SK-N-SH (cell line): ENCODE results near the gene DZIP1. TPM values are rescaled to one million over a fixed set of nuclear protein-coding genes. Genes with fewer than 3 reads are reported as not detected.

Experiments used
- CTCF ChIA-PET: fragments of 300-600, 350-600 bp; formaldehyde crosslinking; extraction: SDS; loops from one replicate; lab custom pipeline; 2021; lab: Yijun Ruan, JAX
- POLR2A ChIA-PET: fragments of 350-600 bp; sonication (Branson Sonifier 250); formaldehyde crosslinking; extraction: SDS; loops from one replicate; lab custom pipeline; 2020; ENCODE audit warnings: antibody characterized with exemption, inconsistent platforms; lab: Yijun Ruan, JAX
- DNase-seq: peaks from one replicate; pipeline ENCODE4 v3.0.0; 2012
- H2AFZ ChIP-seq: fragments of 200-600 bp; sonication (generic); 2 replicates; pipeline ENCODE4 v1.8.1; 2016; ENCODE audit warnings: antibody characterized with exemption, mild to moderate bottlenecking, low read depth
- H3F3A ChIP-seq: fragments of 200-600 bp; sonication (generic); replicated peaks from 2 replicates; pipeline ENCODE3; 2016; ENCODE audit warnings: antibody characterized with exemption, mild to moderate bottlenecking; ENCODE audit not compliant: insufficient read depth
- H3K27ac ChIP-seq, 2 experiments: fragments of 200-500 bp in 1 of 2; fragments of 200-600 bp in 1 of 2; sonication (Bioruptor generic) in 1 of 2; sonication (generic), shearing (Covaris generic) in 1 of 2; 2 replicates each; pipeline versions ENCODE4 v1.5.1 to v1.6.1; 2014 to 2016; ENCODE audit warnings: low read depth in 2 of 2, inconsistent platforms in 1 of 2, low read length in 1 of 2, mild to moderate bottlenecking in 1 of 2, mixed read lengths in 1 of 2
- H3K27me3 ChIP-seq: fragments of 200-600 bp; sonication (generic), shearing (Covaris generic); 2 replicates; pipeline ENCODE4 v1.6.1; 2016; ENCODE audit warnings: mixed run types; ENCODE audit not compliant: insufficient read depth
- H3K36me3 ChIP-seq, 2 experiments: fragments of 200-500 bp in 1 of 2; fragments of 200-600 bp in 1 of 2; sonication (Bioruptor generic) in 1 of 2; sonication (generic) in 1 of 2; replicated peaks in 1 of 2; 2 replicates each; pipeline versions ENCODE3 to v1.5.1; 2014 to 2016; ENCODE audit warnings: low read length in 1 of 2, mild to moderate bottlenecking in 1 of 2; ENCODE audit not compliant: insufficient read depth in 2 of 2, control insufficient read depth in 1 of 2
- H3K4me1 ChIP-seq, 2 experiments: fragments of 200-500 bp in 1 of 2; fragments of 200-600 bp in 1 of 2; sonication (Bioruptor generic) in 1 of 2; sonication (generic), shearing (Covaris generic) in 1 of 2; 2 replicates each; pipeline versions ENCODE4 v1.5.1 to v1.6.1; 2014 to 2016; ENCODE audit warnings: low read depth in 1 of 2, low read length in 1 of 2, mixed run types in 1 of 2; ENCODE audit not compliant: insufficient read depth in 2 of 2, control insufficient read depth in 1 of 2
- H3K4me2 ChIP-seq: fragments of 200-600 bp; sonication (generic), shearing (Covaris generic); 2 replicates; pipeline ENCODE4 v1.6.1; 2017; ENCODE audit warnings: mixed run types
- H3K4me3 ChIP-seq, 2 experiments: fragments of 200-500 bp in 1 of 2; fragments of 200-600 bp in 1 of 2; sonication (Bioruptor generic) in 1 of 2; sonication (generic), shearing (Covaris generic) in 1 of 2; 2 replicates each; pipeline versions ENCODE4 v1.5.1 to v1.8.1; 2014 to 2016; ENCODE audit warnings: low read depth in 2 of 2, inconsistent platforms in 1 of 2, low read length in 1 of 2, mild to moderate bottlenecking in 1 of 2, mixed read lengths in 1 of 2, moderate library complexity in 1 of 2
- H3K79me2 ChIP-seq: fragments of 200-600 bp; sonication (generic); 2 replicates; pipeline ENCODE4 v1.8.1; 2017; ENCODE audit warnings: mild to moderate bottlenecking; ENCODE audit not compliant: insufficient read depth
- H3K9ac ChIP-seq: fragments of 200-600 bp; sonication (generic); 2 replicates; pipeline ENCODE4 v1.6.1; 2017; ENCODE audit warnings: mixed run types
- H3K9me2 ChIP-seq: fragments of 200-600 bp; sonication (generic); 2 replicates; pipeline ENCODE4 v1.6.1; 2017; ENCODE audit warnings: mixed run types
- H3K9me3 ChIP-seq: fragments of 200-600 bp; sonication (generic); 2 replicates; pipeline ENCODE4 v1.6.1; 2017; ENCODE audit warnings: mixed run types, mild to moderate bottlenecking, moderate library complexity
- H4K20me1 ChIP-seq: fragments of 200-600 bp; sonication (generic); 2 replicates; pipeline ENCODE4 v1.6.1; 2017; ENCODE audit warnings: mild to moderate bottlenecking, mixed run types; ENCODE audit not compliant: insufficient read depth
- EP300 ChIP-seq, 2 experiments: IDR thresholded peaks; 2 replicates each; pipeline versions ENCODE4 v1.4.0 to v1.6.1; 2012; ENCODE audit warnings: borderline replicate concordance in 1 of 2, low read depth in 1 of 2, low read length in 1 of 2
- FOXJ3 ChIP-seq: sonication (generic); formaldehyde crosslinking; IDR thresholded peaks from 2 replicates; pipeline ENCODE4 v1.5.1; 2020; ENCODE audit warnings: mild to moderate bottlenecking, missing genetic modification reagents
- GABPA ChIP-seq: IDR thresholded peaks from 2 replicates; pipeline ENCODE4 v1.4.0; 2012; ENCODE audit warnings: low read depth, mild to moderate bottlenecking
- GATA2 ChIP-seq: sonication (generic); formaldehyde crosslinking; IDR thresholded peaks from 2 replicates; pipeline ENCODE4 v1.5.0; 2020; ENCODE audit warnings: mild to moderate bottlenecking, missing genetic modification reagents
- JUND ChIP-seq: IDR thresholded peaks from 2 replicates; pipeline ENCODE4 v1.4.0; 2012
- MEF2A ChIP-seq: IDR thresholded peaks from 2 replicates; pipeline ENCODE4 v1.4.0; 2012; ENCODE audit warnings: low read depth, borderline replicate concordance
- MXI1 ChIP-seq: IDR thresholded peaks from 2 replicates; pipeline ENCODE4 v1.6.1; 2012; ENCODE audit warnings: mild to moderate bottlenecking, low read depth, low read length, improper control_type of control experiment
- NFIC ChIP-seq: IDR thresholded peaks from 2 replicates; pipeline ENCODE4 v1.4.0; 2012; ENCODE audit warnings: borderline replicate concordance
- PBX3 ChIP-seq: IDR thresholded peaks from 2 replicates; pipeline ENCODE4; 2012
- REST ChIP-seq: IDR thresholded peaks from 2 replicates; pipeline ENCODE4 v1.6.1; 2012; ENCODE audit warnings: mild to moderate bottlenecking, low read depth, low read length, moderate library complexity
- WGBS: methylation state at CpG from one replicate; pipeline ENCODE4 v1.1.6; 2017; ENCODE audit warnings: low lambda C conversion rate; 5-methylcytosine and 5-hydroxymethylcytosine counted together
- polyA plus RNA-seq, 3 experiments: library from polyadenylated mRNA; depleted of rRNA; stranded (reverse); fragments of >200 nt; gene quantifications; 2 replicates each; pipeline ENCODE4 v1.2.3, GENCODE V29; 2012

DZIP1 gene
- polyA plus RNA-seq, 1 of the 3 experiments (the other 2 are of a cell fraction) = 15.0 TPM

- Histone ChIP-seq H3K9me2 (no peaks in the 10 kb centered on the region), H3K27me3 (no peaks in the 10 kb centered on the region), H3K9ac (no peak overlapping the region), H3K4me3 (no peak overlapping the region), H3K4me2 (no peak overlapping the region), H3K36me3 (peaks cover 65 to 79% of the 10 kb centered on the region in 2 experiments), H3K4me1 (no peaks in the 10 kb centered on the region), H3K79me2 (no peaks in the 10 kb centered on the region), H4K20me1 (no peaks in the 10 kb centered on the region), H3K9me3 (no peaks in the 10 kb centered on the region), H3F3A (no peaks in the 10 kb centered on the region), H2AFZ (no peak overlapping the region), H3K27ac (no peak overlapping the region)
- POLR2A ChIA-PET = no interaction called here
- TF ChIP-seq NFIC = no peak
- DNase-seq = no peak
- 96% methylated on average over 2 of the region's 2 CpGs for WGBS
- CTCF ChIA-PET = interaction anchor here (0.9 to 3.4 kb wide), 6 partner anchors 12 to 216 kb away, joined by 3 to 12 read pairs (median 4); no protein-coding TSS in a partner anchor
Observed at GRCh38 chr13:95620030-95620824, 24.3 kb downstream of the DZIP1 start.

- ChIA-PET POLR2A (interaction anchor here (1.1 kb wide), 1 partner anchor 11 kb away, joined by 3 read pairs; no protein-coding TSS in a partner anchor), CTCF (interaction anchor here (0.7 to 2.9 kb wide), 9 partner anchors 9 to 222 kb away, joined by 3 to 19 read pairs (median 5); no protein-coding TSS in a partner anchor)
- no peak for DNase-seq
- no peak overlapping the region for H3K4me3 ChIP-seq
- WGBS = 100% methylated on average over 1 of the region's 3 CpGs
- H3K27ac ChIP-seq = no peak overlapping the region
- H2AFZ ChIP-seq = no peak overlapping the region
- no peaks in the 10 kb centered on the region for H3F3A ChIP-seq
- no peak overlapping the region for H3K9ac ChIP-seq
- no peaks in the 10 kb centered on the region; the same call in 1 of the 2 replicates for H4K20me1 ChIP-seq
- TF ChIP-seq FOXJ3 (CRISPR knock-in tag) (no peak), GABPA (no peak), REST (no peak), EP300 (IDR thresholded peaks at IDR 0.05; ENCODE audit: borderline replicate concordance in 1 of 2, low read depth in 1 of 2, low read length in 1 of 2) (no peak), MXI1 (no peak), JUND (no peak), MEF2A (no peak), GATA2 (CRISPR knock-in tag) (no peak), PBX3 (no peak)
- H3K9me2 ChIP-seq = no peaks in the 10 kb centered on the region
- no peaks in the 10 kb centered on the region for H3K27me3 ChIP-seq
- H3K79me2 ChIP-seq = no peaks in the 10 kb centered on the region
- no peak overlapping the region for H3K4me2 ChIP-seq
- no peaks in the 10 kb centered on the region for H3K4me1 ChIP-seq
- no peaks in the 10 kb centered on the region for H3K9me3 ChIP-seq
- peaks cover 62 to 79% of the 10 kb centered on the region in 2 experiments for H3K36me3 ChIP-seq
Observed at GRCh38 chr13:95615539-95615938, 29.0 kb downstream of the DZIP1 start.
